Stimulated activated effector memory CD8-positive, alpha-beta T cell treated with anti-CD3 and anti-CD28 coated beads, Interleukin-12 subunit alpha, Interleukin-12 subunit beta, amount 100 ng/mL, for 72 hours (primary cell): ENCODE data around the gene PTPRN2.
"Not testable (repeated sequence)": the region's sequence is repeated elsewhere in the genome, so short reads cannot be mapped to it uniquely, and the experiment has no call there.

ENCODE experiments used
- ATAC-seq: fragments of 150-1000 bp; cut with Tn5 transposase; 2 replicates; pipeline ENCODE4 v1.10.0; 2021
- DNase-seq, 2 donors: peaks; one replicate each; pipeline ENCODE4 v3.0.0; 2021 to 2022; ENCODE audit warnings: low spot score in 2 of 2
- H3K27ac Mint-ChIP-seq: one replicate; pipeline ENCODE4 v1.8.0; 2022; ENCODE audit warnings: mild to moderate bottlenecking, mixed read lengths
- H3K36me3 Mint-ChIP-seq: one replicate; pipeline ENCODE4 v1.8.0; 2022; ENCODE audit warnings: mild to moderate bottlenecking, mixed read lengths
- H3K4me1 Mint-ChIP-seq: one replicate; pipeline ENCODE4 v1.8.0; 2022; ENCODE audit warnings: mixed read lengths
- H3K4me3 Mint-ChIP-seq: one replicate; pipeline ENCODE4 v1.8.0; 2022; ENCODE audit warnings: mild to moderate bottlenecking, mixed read lengths
- H3K9me3 Mint-ChIP-seq: one replicate; pipeline ENCODE4 v1.8.0; 2022; ENCODE audit warnings: mixed read lengths

PTPRN2 gene

GRCh38 chr7:157573244-157573643 is 1014.4 kb downstream of the PTPRN2 start:
- ATAC-seq (peak; percentile 46), DNase-seq (no peak)
- Mint-ChIP-seq H3K4me1 (peaks cover 59% of the 10 kb centered on the region), H3K9me3 (no peaks in the 10 kb centered on the region), H3K4me3 (peak overlapping the region; percentile 16), H3K36me3 (peaks cover 20% of the 10 kb centered on the region), H3K27ac (peak overlapping the region; percentile 60)

- H3K4me3 Mint-ChIP-seq = no peak overlapping the region
- ATAC-seq (no peak), DNase-seq (no peak)
- H3K27ac Mint-ChIP-seq = no peak overlapping the region
- peaks cover 63% of the 10 kb centered on the region for H3K4me1 Mint-ChIP-seq
- H3K9me3 Mint-ChIP-seq = no peaks in the 10 kb centered on the region
- peaks cover 20% of the 10 kb centered on the region for H3K36me3 Mint-ChIP-seq
Measured at GRCh38 chr7:157572622-157573021, 1015.0 kb downstream of the PTPRN2 start.

DNA sequence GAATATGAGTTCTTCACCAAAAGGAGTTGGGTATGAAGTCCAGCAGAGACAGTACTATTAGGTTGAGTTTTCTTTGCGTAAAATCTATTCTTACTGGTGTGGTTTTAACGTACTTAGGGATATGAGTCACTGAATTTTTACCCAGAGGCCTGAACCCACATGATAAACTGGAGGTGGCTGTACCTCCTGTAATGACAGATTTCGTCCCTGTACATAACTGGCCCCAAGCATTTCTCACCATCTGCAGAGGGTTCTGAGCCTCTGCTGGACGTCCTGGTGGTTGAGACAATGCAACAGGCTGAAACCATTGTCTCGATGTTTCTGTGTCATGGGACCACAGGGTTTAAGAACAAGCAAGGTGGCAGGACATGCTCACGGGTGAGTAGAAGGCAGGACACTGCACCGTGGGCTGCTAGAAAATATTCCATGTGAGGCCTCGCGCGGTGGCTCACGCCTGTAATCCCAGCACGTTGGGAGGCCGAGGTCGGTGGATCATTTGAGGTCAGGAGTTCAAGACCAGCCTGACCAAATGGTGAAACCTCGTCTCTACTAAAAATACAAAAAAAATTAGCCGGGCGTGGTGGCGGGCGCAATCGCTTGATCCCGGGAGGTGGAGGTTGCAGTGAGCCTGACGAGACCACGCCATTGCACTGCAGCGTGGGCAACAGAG is 1017.0 kb downstream of the PTPRN2 start:
- DNase-seq (peak in 1 of 2 donors; percentile 63), ATAC-seq (peak; percentile 86)
- Mint-ChIP-seq H3K9me3 (no peaks in the 10 kb centered on the region), H3K36me3 (peaks cover 15% of the 10 kb centered on the region), H3K27ac (peak overlapping the region; percentile 23), H3K4me3 (no peak overlapping the region), H3K4me1 (peaks cover 50% of the 10 kb centered on the region)

GRCh38 chr7:157569967-157570366 is 1017.7 kb downstream of the PTPRN2 start:
- peak overlapping the region; percentile 89 for H3K4me3 Mint-ChIP-seq
- DNase-seq = no peak
- no peak overlapping the region for H3K27ac Mint-ChIP-seq
- peaks cover 15% of the 10 kb centered on the region for H3K36me3 Mint-ChIP-seq
- peaks cover 45% of the 10 kb centered on the region for H3K4me1 Mint-ChIP-seq
- no peak for ATAC-seq
- H3K9me3 Mint-ChIP-seq = no peaks in the 10 kb centered on the region

DNA sequence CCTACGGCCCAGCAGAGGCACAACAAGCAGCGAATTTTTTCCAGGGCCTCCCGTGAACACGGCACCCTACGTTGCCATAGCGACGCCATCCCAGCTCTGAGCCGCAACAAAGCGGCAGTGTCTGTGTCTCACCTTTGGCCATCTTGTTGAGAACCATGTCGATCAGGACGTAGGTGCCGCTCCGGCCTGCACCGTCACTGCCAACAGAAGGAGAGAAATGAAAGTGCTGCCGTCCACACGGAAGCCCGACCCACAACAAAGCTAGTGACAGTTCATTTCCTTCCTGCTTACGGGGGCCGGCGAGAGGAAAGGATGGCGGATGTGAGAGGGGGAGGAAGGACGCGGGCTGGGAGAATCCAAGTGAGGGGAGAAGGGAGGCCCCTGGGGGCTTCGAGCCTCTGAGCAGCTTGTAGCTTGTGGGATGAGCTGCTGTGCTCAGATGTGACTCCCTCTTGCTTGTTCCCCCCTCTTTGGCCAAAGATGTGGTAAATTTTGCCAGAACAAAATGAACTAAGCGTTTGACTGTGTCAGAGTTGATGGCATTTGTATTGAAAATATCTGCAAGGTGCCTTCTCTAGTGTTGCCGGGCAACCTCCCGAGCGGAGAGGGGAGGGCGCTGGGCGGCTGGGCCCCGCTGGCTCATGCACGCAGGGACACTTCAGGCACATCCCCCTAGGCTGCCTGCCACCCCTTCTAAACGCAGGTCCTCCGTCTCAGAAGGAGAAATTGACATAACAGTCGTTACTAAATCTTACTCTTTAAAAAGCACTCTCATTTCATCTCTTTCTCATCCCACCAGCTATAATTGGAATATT is 1018.6 kb downstream of the PTPRN2 start:
- H3K36me3 Mint-ChIP-seq = peaks cover 12% of the 10 kb centered on the region
- H3K9me3 Mint-ChIP-seq = no peaks in the 10 kb centered on the region
- ATAC-seq (peak; percentile 58), DNase-seq (peak; percentile 27 to 77)
- H3K27ac Mint-ChIP-seq = peak overlapping the region; percentile 90
- H3K4me3 Mint-ChIP-seq = peak overlapping the region; percentile 89
- peaks cover 39% of the 10 kb centered on the region for H3K4me1 Mint-ChIP-seq

GRCh38 chr7:157568106-157568769 is 1019.4 kb downstream of the PTPRN2 start:
- peaks cover 32% of the 10 kb centered on the region for H3K4me1 Mint-ChIP-seq
- peak overlapping the region; percentile 89 for H3K4me3 Mint-ChIP-seq
- no peaks in the 10 kb centered on the region for H3K9me3 Mint-ChIP-seq
- ATAC-seq (no peak), DNase-seq (no peak)
- H3K27ac Mint-ChIP-seq = peak overlapping the region; percentile 90
- H3K36me3 Mint-ChIP-seq = peaks cover 6% of the 10 kb centered on the region

DNA sequence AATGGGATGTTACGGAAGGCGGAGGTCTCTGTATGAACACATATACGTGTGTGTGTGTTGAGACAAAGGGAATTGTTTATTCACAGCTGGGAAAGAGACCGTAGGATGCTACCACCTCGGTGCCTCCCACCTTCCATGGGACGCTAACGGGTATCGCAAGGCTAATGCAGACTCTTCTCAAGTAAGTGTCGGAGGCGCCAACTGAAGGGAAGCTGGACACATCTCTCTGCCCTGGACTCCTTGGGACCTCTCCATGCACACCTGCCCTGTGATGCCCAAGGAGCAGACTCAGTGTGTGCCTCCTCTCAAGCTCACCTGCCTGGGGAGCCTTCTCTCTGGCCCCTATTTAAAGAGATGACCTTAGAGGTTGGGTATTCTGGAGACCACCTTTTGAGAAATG is 1020.0 kb downstream of the PTPRN2 start:
- H3K36me3 Mint-ChIP-seq = peaks cover 3% of the 10 kb centered on the region
- H3K27ac Mint-ChIP-seq = peak overlapping the region; percentile 90
- DNase-seq (no peak), ATAC-seq (no peak)
- H3K4me3 Mint-ChIP-seq = peak overlapping the region; percentile 89
- peaks cover 26% of the 10 kb centered on the region for H3K4me1 Mint-ChIP-seq
- H3K9me3 Mint-ChIP-seq = no peaks in the 10 kb centered on the region

DNA sequence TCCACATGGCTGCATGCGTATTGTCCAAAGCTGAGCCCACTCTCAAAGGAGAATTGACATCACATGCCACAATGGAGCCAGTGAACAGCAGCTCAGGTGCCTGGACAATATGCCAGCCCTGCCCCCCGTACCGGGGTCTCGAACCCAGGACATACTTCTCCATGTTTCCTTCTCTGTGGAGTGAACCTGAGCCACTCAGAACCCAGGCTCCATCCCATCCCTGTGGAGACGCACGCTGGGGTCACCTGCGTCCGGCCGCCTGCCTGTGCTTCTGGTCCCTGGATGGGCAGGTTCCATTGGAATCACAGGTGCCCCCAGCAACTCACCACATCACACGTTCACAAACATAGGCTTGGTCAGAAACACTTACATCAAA is 1021.0 kb downstream of the PTPRN2 start:
- peaks cover 23% of the 10 kb centered on the region for H3K4me1 Mint-ChIP-seq
- no peaks in the 10 kb centered on the region for H3K36me3 Mint-ChIP-seq
- no peak overlapping the region for H3K4me3 Mint-ChIP-seq
- ATAC-seq (no peak), DNase-seq (no peak)
- no peaks in the 10 kb centered on the region for H3K9me3 Mint-ChIP-seq
- no peak overlapping the region for H3K27ac Mint-ChIP-seq

- no peak for ATAC-seq
- no peak for DNase-seq
- Mint-ChIP-seq H3K9me3 (no peaks in the 10 kb centered on the region), H3K36me3 (no peaks in the 10 kb centered on the region), H3K27ac (no peak overlapping the region), H3K4me1 (peaks cover 23% of the 10 kb centered on the region), H3K4me3 (no peak overlapping the region)
Measured at GRCh38 chr7:157565981-157566630, 1021.5 kb downstream of the PTPRN2 start.

GRCh38 chr7:157565201-157565626 is 1022.4 kb downstream of the PTPRN2 start:
- Mint-ChIP-seq H3K4me1 (peaks cover 17% of the 10 kb centered on the region), H3K36me3 (no peaks in the 10 kb centered on the region), H3K4me3 (no peak overlapping the region), H3K9me3 (no peaks in the 10 kb centered on the region), H3K27ac (no peak overlapping the region)
- ATAC-seq (no peak), DNase-seq (no peak)

DNA sequence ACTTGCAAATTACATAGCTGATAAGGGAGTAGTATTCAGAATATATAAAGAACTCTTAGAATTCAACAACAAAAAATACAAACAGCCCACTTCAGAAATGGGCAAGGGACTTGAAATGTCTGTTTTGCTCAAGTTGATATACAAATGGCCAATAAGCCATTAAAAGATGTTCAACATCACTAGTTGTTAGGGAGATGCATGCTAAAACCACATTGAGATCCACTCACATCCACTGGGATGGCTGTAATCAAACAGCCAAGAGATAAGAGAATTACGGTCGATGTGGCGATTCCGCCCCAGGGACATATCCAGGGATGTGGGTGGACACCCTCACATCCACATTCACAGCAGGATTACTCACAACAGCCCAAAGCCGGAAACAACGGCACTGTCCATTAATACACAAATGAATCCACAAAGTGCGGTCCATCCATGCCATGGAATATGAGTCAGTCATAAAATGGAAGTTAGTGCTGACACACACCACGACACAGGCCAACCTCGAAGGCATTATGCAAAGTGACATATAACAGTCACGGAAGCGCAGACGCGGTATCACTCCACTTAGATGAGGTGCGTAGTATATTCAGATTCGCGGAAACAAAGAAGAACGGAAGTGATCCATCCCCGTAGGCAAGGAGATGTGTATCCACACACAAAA is 1023.0 kb downstream of the PTPRN2 start:
- no peaks in the 10 kb centered on the region for H3K9me3 Mint-ChIP-seq
- ATAC-seq (no peak), DNase-seq (no peak)

DNA sequence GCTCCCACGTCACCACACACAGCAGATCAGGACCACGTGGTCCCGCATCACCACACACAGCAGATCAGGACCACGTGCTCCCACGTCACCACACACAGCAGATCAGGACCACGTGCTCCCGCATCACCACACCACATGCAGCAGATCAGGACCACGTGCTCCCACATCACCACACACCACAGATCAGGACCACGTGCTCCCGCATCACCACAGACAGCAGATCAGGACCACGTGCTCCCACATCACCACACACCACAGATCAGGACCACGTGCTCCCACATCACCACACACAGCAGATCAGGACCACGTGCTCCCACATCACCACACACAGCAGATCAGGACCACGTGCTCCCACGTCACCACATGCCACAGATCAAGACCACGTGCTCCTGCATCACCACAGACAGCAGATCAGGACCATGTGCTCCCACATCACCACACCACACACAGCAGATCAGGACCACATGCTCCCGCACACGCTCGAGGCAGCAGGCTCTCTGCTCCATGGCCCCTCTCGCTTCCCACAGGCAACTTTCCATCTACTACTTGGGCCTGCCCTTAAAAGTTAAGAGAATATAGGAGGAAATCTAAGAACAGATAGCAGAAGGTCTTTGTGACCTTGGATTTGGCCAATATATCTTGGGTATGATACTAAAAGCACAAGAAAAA is 1024.0 kb downstream of the PTPRN2 start:
- not testable (repeated sequence) for ATAC-seq, H3K27ac Mint-ChIP-seq, DNase-seq, H3K9me3 Mint-ChIP-seq, H3K36me3 Mint-ChIP-seq, H3K4me3 Mint-ChIP-seq, H3K4me1 Mint-ChIP-seq

More for the DNA sequence above, 1023.0 kb downstream of the PTPRN2 start:
- H3K4me3 Mint-ChIP-seq = no peak overlapping the region
- peaks cover 13% of the 10 kb centered on the region for H3K4me1 Mint-ChIP-seq
- H3K36me3 Mint-ChIP-seq = no peaks in the 10 kb centered on the region
- H3K27ac Mint-ChIP-seq = no peak overlapping the region

- not testable (repeated sequence) for H3K9me3 Mint-ChIP-seq, H3K27ac Mint-ChIP-seq, H3K4me3 Mint-ChIP-seq, DNase-seq, H3K36me3 Mint-ChIP-seq, H3K4me1 Mint-ChIP-seq, ATAC-seq
Measured at GRCh38 chr7:157562522-157563398, 1024.9 kb downstream of the PTPRN2 start.
